HepG2 (cell line): ENCODE results near the gene DUS2. TPM values are rescaled to one million over a fixed set of nuclear protein-coding genes. Genes with fewer than 3 reads are reported as not detected.
A peak's percentile ranks its signal among the peaks of the same experiment; 100 is the strongest.
"Not testable (repeated sequence)": the region's sequence is repeated elsewhere in the genome, so short reads cannot be mapped to it uniquely, and the experiment has no call there.

Experiments
- ATAC-seq: fragments of 200-7000 bp; cut with Tn5 transposase; 3 replicates; pipeline ENCODE4 v1.9.1; 2020; ENCODE audit warnings: mild to moderate bottlenecking, moderate library complexity
- BruUV-seq: library from RNA; stranded (reverse); fragments of 400-500 nt; replicated peaks from 2 replicates; lab custom pipeline; 2021; lab: Mats Ljungman, UMichigan
- CTCF ChIA-PET: fragments of 300-600 bp; formaldehyde crosslinking; extraction: SDS; loops from one replicate; lab custom pipeline; 2021; ENCODE audit warnings: low total read pairs, inconsistent platforms, low intra/inter-chr PET ratio; lab: Yijun Ruan, JAX
- POLR2A ChIA-PET: fragments of 350-600 bp; sonication (Branson Sonifier 250); formaldehyde crosslinking; loops from one replicate; lab custom pipeline; 2020; ENCODE audit warnings: antibody characterized with exemption, inconsistent platforms; lab: Yijun Ruan, JAX
- DNase-seq: peaks from one replicate; pipeline ENCODE4 v3.0.0-alpha.2; 2015; ENCODE audit warnings: low spot score
- FAIRE-seq: peaks from 3 replicates; lab custom pipeline; 2011; peaks lifted over from hg19 to GRCh38; lab: Jason Lieb, UNC
- H2AFZ ChIP-seq: one replicate; pipeline ENCODE4 v1.6.1; 2011; ENCODE audit warnings: low read length, inconsistent platforms
- H3K27ac ChIP-seq: fragments of 300-600 bp; 3 replicates; pipeline ENCODE4 v1.8.0; 2011; ENCODE audit warnings: mixed run types, mild to moderate bottlenecking, mixed read lengths, low read length, inconsistent platforms; ENCODE audit not compliant: insufficient read depth; ENCODE audit errors: extremely low read length
- H3K27me3 ChIP-seq, 2 experiments: fragments of 200-600 bp in 1 of 2; 2 replicates in 1 of 2; 3 replicates in 1 of 2; pipeline versions ENCODE4 v1.6.0 to v1.8.0; 2011; ENCODE audit warnings: low read length in 2 of 2, mild to moderate bottlenecking in 2 of 2, moderate library complexity in 2 of 2, inconsistent platforms in 1 of 2; ENCODE audit not compliant: insufficient read depth in 2 of 2, control insufficient read depth in 1 of 2
- H3K36me3 ChIP-seq, 2 experiments: fragments of 200-600 bp in 1 of 2; replicated peaks in 1 of 2; 2 replicates in 1 of 2; 3 replicates in 1 of 2; pipeline versions ENCODE4 v1.5.1 to v1.8.0; 2011; ENCODE audit warnings: low read length in 2 of 2, inconsistent platforms in 1 of 2; ENCODE audit not compliant: insufficient read depth in 2 of 2, control insufficient read depth in 1 of 2
- H3K4me1 ChIP-seq: 2 replicates; pipeline ENCODE4 v1.5.1; 2012; ENCODE audit warnings: low read length, inconsistent platforms; ENCODE audit not compliant: insufficient read depth
- H3K4me2 ChIP-seq: 2 replicates; pipeline ENCODE4 v1.6.0; 2011; ENCODE audit warnings: low read depth, low read length, inconsistent platforms
- H3K4me3 ChIP-seq, 3 experiments: fragments of 200-600 bp in 1 of 3; sonication (generic), shearing (Covaris generic) in 1 of 3; replicated peaks in 1 of 3; 2 replicates each; pipeline ENCODE4 v1.5.1; 2011 to 2016; ENCODE audit warnings: low read length in 3 of 3, inconsistent platforms in 2 of 3, low read depth in 2 of 3, mild to moderate bottlenecking in 2 of 3, control low read depth in 1 of 3, mixed read lengths in 1 of 3; ENCODE audit not compliant: insufficient read depth in 1 of 3
- H3K79me2 ChIP-seq: one replicate; pipeline ENCODE4 v1.6.1; 2011; ENCODE audit warnings: low read length, inconsistent platforms; ENCODE audit not compliant: insufficient read depth
- H3K9ac ChIP-seq: 2 replicates; pipeline ENCODE4 v1.6.0; 2011; ENCODE audit warnings: mild to moderate bottlenecking, low read depth, low read length, inconsistent platforms; ENCODE audit not compliant: insufficient read depth
- H3K9me3 ChIP-seq: 2 replicates; pipeline ENCODE4 v1.5.1; 2012; ENCODE audit warnings: mild to moderate bottlenecking, low read length
- H4K20me1 ChIP-seq: 2 replicates; pipeline ENCODE4 v1.6.0; 2011; ENCODE audit warnings: inconsistent platforms, mild to moderate bottlenecking, low read length, moderate library complexity; ENCODE audit not compliant: insufficient read depth
- HDAC6 ChIP-seq: fragments of 200-600 bp; sonication (generic); IDR thresholded peaks from 2 replicates; pipeline ENCODE4 v1.7.0; 2017; ENCODE audit warnings: mild to moderate bottlenecking, antibody characterized with exemption, low read length, low read depth
- KLF13 ChIP-seq: sonication (generic); formaldehyde crosslinking; IDR thresholded peaks from 2 replicates; pipeline ENCODE4 v1.4.0; 2020; ENCODE audit warnings: mild to moderate bottlenecking, missing genetic modification reagents
- NFE2L2 ChIP-seq: fragments of 150-350 bp; IDR thresholded peaks from 2 replicates; pipeline ENCODE4 v1.6.1; 2014; ENCODE audit warnings: low read length
- PAF1 ChIP-seq: IDR thresholded peaks from 2 replicates; pipeline ENCODE4 v1.6.1; 2016; ENCODE audit warnings: missing genetic modification reagents, missing compliant biosample characterization
- SPEN ChIP-seq: sonication (generic); formaldehyde crosslinking; IDR thresholded peaks from 2 replicates; pipeline ENCODE4 v1.5.1; 2020; ENCODE audit warnings: low read depth, mild to moderate bottlenecking, missing genetic modification reagents
- ZNF282 ChIP-seq: fragments of 450-650 bp; IDR thresholded peaks from 2 replicates; pipeline ENCODE4 v1.6.1; 2018; ENCODE audit not compliant: partially characterized antibody
- WGBS: methylation state at CpG from one replicate; pipeline ENCODE4 v1.1.6; 2017; ENCODE audit warnings: low lambda C conversion rate; 5-methylcytosine and 5-hydroxymethylcytosine counted together
- in situ Hi-C: cut with HindIII; loops from 2 replicates; pipeline ENCODE4 v1.10.0; 2017; ENCODE audit warnings: low pct_unique_long_range_greater_than_20kb; ENCODE audit not compliant: extremely low pct_ligation_motif_present
- intact Hi-C: fragments of 100-400 bp; cut with micrococcal nuclease; formaldehyde crosslinking; loops from one replicate; pipeline ENCODE4 v1.10.0; 2022; ENCODE audit not compliant: unreplicated experiment
- polyA plus RNA-seq, 8 experiments: library from polyadenylated mRNA; depleted of rRNA in 3 of 8; stranded (reverse) in 7 of 8; unstranded in 1 of 8; fragments of >200 nt; fragmentation: Illumina TruSeq in 4 of 8; extraction: Trizol in 4 of 8; gene quantifications; 2 replicates each; pipeline versions ENCODE4 v1.2.1 to v1.2.3, GENCODE V29; 2011 to 2016; ENCODE audit warnings: low read depth in 4 of 8, missing spikeins in 1 of 8, mixed read lengths in 1 of 8; ENCODE audit not compliant: insufficient read depth in 1 of 8
- total RNA-seq, 5 experiments: library from RNA; depleted of rRNA; stranded (reverse); fragments of >200 nt; fragmentation: Illumina TruSeq; extraction: Trizol; gene quantifications; 2 replicates each; pipeline ENCODE4 v1.2.3, GENCODE V29; 2016; ENCODE audit warnings: low read depth in 1 of 5
- TF ChIP-seq, protein P1 (sequence below): sonication (generic); formaldehyde crosslinking; IDR thresholded peaks from 2 replicates; pipeline ENCODE4 v1.4.0; 2020; ENCODE audit warnings: missing genetic modification reagents, mild to moderate bottlenecking, borderline replicate concordance
- TF ChIP-seq, protein P2 (sequence below): sonication (generic); formaldehyde crosslinking; IDR thresholded peaks from 2 replicates; pipeline ENCODE4 v1.4.0; 2020; ENCODE audit warnings: missing genetic modification reagents, mild to moderate bottlenecking, borderline replicate concordance

The DUS2 gene
- total and polyA plus RNA-seq, 2 of the 13 experiments (the other 11 are each of a cell fraction or from before 2014, with no cell fraction given), result 17.8 to 25.1 TPM

DNA sequence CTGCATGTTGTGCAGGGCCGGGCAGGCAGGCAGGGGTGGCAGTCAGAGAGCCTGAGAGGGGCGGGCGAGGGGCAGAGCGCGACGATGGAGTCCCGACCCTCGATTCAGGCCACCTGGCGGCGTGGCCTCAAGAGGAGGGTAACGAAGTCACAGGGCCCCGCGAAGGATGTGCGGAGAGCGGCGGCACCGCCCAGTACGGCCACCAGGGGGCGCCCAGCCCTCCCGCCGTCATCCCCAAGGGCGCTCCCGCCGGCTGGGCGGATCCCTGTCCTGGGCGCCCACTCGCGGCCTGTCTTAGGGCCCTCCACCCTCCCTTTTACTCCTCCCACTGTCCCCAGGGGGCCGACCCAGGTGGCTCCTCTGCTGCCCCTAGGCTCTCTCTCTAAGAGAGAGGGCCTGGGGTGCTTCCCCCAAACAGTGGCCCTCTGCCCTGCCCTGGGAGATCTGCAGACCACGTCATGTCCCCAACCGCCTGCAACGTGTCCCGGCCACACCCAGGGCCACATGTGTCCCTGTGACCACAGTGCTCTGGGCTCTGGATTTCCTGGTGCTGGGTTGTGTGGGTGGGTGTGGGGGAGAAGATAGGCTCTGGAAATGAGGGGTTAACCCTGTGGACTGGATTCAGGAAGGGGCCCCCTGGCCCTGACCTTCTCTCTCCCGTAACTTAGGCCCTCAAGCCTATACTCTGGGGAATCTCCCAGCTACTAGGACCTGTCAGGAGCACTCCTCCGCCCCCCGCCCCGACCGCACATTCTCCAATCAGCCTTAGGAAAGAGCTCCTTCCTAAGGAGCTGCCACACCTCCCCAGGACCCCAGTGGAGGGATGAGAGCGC, 29.7 kb upstream of the DUS2 start (continued):
- TF ChIP-seq, protein P1, sequence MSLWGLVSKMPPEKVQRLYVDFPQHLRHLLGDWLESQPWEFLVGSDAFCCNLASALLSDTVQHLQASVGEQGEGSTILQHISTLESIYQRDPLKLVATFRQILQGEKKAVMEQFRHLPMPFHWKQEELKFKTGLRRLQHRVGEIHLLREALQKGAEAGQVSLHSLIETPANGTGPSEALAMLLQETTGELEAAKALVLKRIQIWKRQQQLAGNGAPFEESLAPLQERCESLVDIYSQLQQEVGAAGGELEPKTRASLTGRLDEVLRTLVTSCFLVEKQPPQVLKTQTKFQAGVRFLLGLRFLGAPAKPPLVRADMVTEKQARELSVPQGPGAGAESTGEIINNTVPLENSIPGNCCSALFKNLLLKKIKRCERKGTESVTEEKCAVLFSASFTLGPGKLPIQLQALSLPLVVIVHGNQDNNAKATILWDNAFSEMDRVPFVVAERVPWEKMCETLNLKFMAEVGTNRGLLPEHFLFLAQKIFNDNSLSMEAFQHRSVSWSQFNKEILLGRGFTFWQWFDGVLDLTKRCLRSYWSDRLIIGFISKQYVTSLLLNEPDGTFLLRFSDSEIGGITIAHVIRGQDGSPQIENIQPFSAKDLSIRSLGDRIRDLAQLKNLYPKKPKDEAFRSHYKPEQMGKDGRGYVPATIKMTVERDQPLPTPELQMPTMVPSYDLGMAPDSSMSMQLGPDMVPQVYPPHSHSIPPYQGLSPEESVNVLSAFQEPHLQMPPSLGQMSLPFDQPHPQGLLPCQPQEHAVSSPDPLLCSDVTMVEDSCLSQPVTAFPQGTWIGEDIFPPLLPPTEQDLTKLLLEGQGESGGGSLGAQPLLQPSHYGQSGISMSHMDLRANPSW, result no peak
- TF ChIP-seq, protein P2, sequence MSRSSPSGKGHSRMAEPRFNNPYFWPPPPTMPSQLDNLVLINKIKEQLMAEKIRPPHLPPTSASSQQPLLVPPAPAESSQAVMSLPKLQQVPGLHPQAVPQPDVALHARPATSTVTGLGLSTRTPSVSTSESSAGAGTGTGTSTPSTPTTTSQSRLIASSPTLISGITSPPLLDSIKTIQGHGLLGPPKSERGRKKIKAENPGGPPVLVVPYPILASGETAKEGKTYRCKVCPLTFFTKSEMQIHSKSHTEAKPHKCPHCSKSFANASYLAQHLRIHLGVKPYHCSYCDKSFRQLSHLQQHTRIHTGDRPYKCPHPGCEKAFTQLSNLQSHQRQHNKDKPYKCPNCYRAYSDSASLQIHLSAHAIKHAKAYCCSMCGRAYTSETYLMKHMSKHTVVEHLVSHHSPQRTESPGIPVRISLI (CRISPR knock-in tag), result peak; percentile 44; the same call in 1 of the 2 replicates
- TF ChIP-seq SPEN (CRISPR knock-in tag) (peak; percentile 84), KLF13 (no peak), NFE2L2 (no peak), PAF1 (CRISPR knock-in tag) (no peak), ZNF282 (no peak), HDAC6 (no peak)

DNA sequence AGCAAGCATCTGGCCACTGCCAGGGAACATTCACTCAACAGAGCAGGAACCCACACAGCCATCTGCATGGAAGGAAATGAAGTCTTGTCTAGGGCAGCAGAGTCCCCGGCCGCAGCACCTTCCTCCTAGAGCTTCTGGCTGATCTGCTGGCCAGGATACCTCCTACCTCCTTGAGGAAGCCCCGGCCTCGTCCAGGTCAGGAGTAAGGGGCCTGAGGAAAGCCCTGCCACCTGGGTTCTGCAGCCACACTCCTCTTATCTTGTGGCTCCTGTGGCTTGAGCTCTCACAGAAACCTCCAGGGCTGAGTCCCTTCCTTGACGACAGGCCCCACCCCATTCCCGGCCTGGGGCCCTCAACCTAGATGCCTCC, 29.1 kb upstream of the DUS2 start:
- H3K4me1 ChIP-seq, result peaks cover 43% of the 10 kb centered on the region
- H3K27ac ChIP-seq, intact Hi-C loops, H4K20me1 ChIP-seq, H3K9me3 ChIP-seq, BruUV-seq, DNase-seq, H3K36me3 ChIP-seq, H2AFZ ChIP-seq, FAIRE-seq, H3K79me2 ChIP-seq: not testable (repeated sequence)
- peak overlapping the region; percentile 44 to 74 (median 67); a peak in 5 of 6 replicates for H3K4me3 ChIP-seq
- H3K9ac ChIP-seq, result peak overlapping the region; percentile 75
- H3K4me2 ChIP-seq, result peak overlapping the region; percentile 95
- 58% methylated on average over 6 of the region's 6 CpGs for WGBS
- POLR2A ChIA-PET, result interaction anchor here (0.6 to 1.1 kb wide), 4 partner anchors 9 to 29 kb away, joined by 3 to 10 read pairs (median 4); partner anchors contain the start of genes DDX28 and DUS2
- in situ Hi-C loops, result loop anchor here (5.0 kb wide), 1 partner anchor 48 kb away; no protein-coding TSS in a partner anchor
- CTCF ChIA-PET, result interaction anchor here (1.2 to 3.0 kb wide), 4 partner anchors 25 to 70 kb away, joined by 3 to 46 read pairs (median 8); no protein-coding TSS in a partner anchor
- ATAC-seq, result peak; percentile 44
- peaks cover 0 to 22% of the 10 kb centered on the region in 2 experiments for H3K27me3 ChIP-seq
